A549 treated with ZK216348 at 1 μM for 4 hours (cell line): Measurements from ENCODE around the gene OR8U1. TPM values are rescaled to one million over a fixed set of nuclear protein-coding genes. Genes with fewer than 3 reads are reported as not detected.

Source experiments
- total RNA-seq: library from RNA; stranded (reverse); fragments of 200-300 nt; extraction: Qiagen RNA extraction; gene quantifications from 5 replicates; pipeline ENCODE4 v1.2.3, GENCODE V29; 2022; ENCODE audit warnings: low read depth

Gene OR8U1
- not detected in 5 replicates for total RNA-seq

GRCh38 chr11:56375324-56375723 lies at the start of gene OR8U1:
Gene OR8U1, plus strand, starts transcription at chr11:56375624. Its CDS starts 0 bp downstream, at chr11:56375624.

GRCh38 chr11:56345739-56346138 lies 29.7 kb upstream of the OR8U1 start, which contains the start of gene OR8K1:
Gene OR8K1, plus strand, starts transcription at chr11:56346039. Its CDS starts 0 bp downstream, at chr11:56346039.

GRCh38 chr11:56353991-56354390 lies 21.4 kb upstream of the OR8U1 start, which contains the start of gene OR8J1:
Gene OR8J1, plus strand, starts transcription at chr11:56354291. Its CDS starts 5,956 bp downstream, at chr11:56360247.

GRCh38 chr11:56412396-56412795 lies 37.0 kb downstream of the OR8U1 start, which contains the start of gene OR5AL1:
Gene OR5AL1, plus strand, starts transcription at chr11:56412696.

Other genes starting within 250 kb of the OR8U1 start
- not detected in 5 replicates for gene OR8J3, start 235.4 kb upstream of the OR8U1 start, total RNA-seq
- gene OR8K5, start 215.3 kb upstream of the OR8U1 start, total RNA-seq, result not detected in 5 replicates
- not detected in 5 replicates for gene OR5J2, start 199.0 kb upstream of the OR8U1 start, total RNA-seq
- gene OR5T2, start 141.4 kb upstream of the OR8U1 start, total RNA-seq, result not detected in 5 replicates
- gene OR5T3, start 123.4 kb upstream of the OR8U1 start, total RNA-seq, result not detected in 5 replicates
- gene OR5T1, start 101.5 kb upstream of the OR8U1 start, total RNA-seq, result not detected in 5 replicates
- gene OR8H1, start 83.4 kb upstream of the OR8U1 start, total RNA-seq, result not detected in 5 replicates
- not detected in 5 replicates for gene OR8K3, start 60.5 kb upstream of the OR8U1 start, total RNA-seq
- gene OR8K1, start 29.6 kb upstream of the OR8U1 start, total RNA-seq, result not detected in 5 replicates
- not detected in 5 replicates for gene OR8J1, start 21.3 kb upstream of the OR8U1 start, total RNA-seq
- not detected in 5 replicates for gene OR5AL1, start 37.1 kb downstream of the OR8U1 start, total RNA-seq
- not detected in 5 replicates for gene OR5M3, start 97.7 kb downstream of the OR8U1 start, total RNA-seq
- gene OR5M8, start 115.7 kb downstream of the OR8U1 start, total RNA-seq, result not detected in 5 replicates
- not detected in 5 replicates for gene OR5M11, start 167.6 kb downstream of the OR8U1 start, total RNA-seq
- not detected in 5 replicates for gene OR5M10, start 202.1 kb downstream of the OR8U1 start, total RNA-seq
- gene OR5M1, start 239.2 kb downstream of the OR8U1 start, total RNA-seq, result not detected in 5 replicates